Activated CD4-positive, alpha-beta T cell treated with anti-CD3 and anti-CD28 coated beads, Interleukin-2, amount 10 ng/mL, durations not matched to agents 24 days and 14 days (primary cell): ENCODE measurements around the gene TAS2R31. TPM values are rescaled to one million over a fixed set of nuclear protein-coding genes. Genes with fewer than 3 reads are reported as not detected.
"Not testable (repeated sequence)": the region's sequence is repeated elsewhere in the genome, so short reads cannot be mapped to it uniquely, and the experiment has no call there.

ENCODE experiments used
- DNase-seq: peaks from one replicate; pipeline ENCODE4 v3.0.0; 2022
- H3K27ac Mint-ChIP-seq: one replicate; pipeline ENCODE4 v1.8.0; 2022; ENCODE audit warnings: mild to moderate bottlenecking, mixed read lengths
- H3K27me3 Mint-ChIP-seq: one replicate; pipeline ENCODE4 v1.8.0; 2022; ENCODE audit warnings: mixed read lengths
- H3K36me3 Mint-ChIP-seq: one replicate; pipeline ENCODE4 v1.8.0; 2022; ENCODE audit warnings: low read depth, mild to moderate bottlenecking, mixed read lengths
- H3K4me1 Mint-ChIP-seq: one replicate; pipeline ENCODE4 v1.8.0; 2021; ENCODE audit warnings: mixed read lengths
- H3K4me3 Mint-ChIP-seq: one replicate; pipeline ENCODE4 v1.8.0; 2022; ENCODE audit warnings: mild to moderate bottlenecking, moderate library complexity, mixed read lengths
- H3K9me3 Mint-ChIP-seq: one replicate; pipeline ENCODE4 v1.8.0; 2021; ENCODE audit warnings: mixed read lengths
- intact Hi-C: fragments of 100-400 bp; cut with micrococcal nuclease; formaldehyde crosslinking; loops from one replicate; pipeline ENCODE4 v1.15.1; 2023
- total RNA-seq: library from RNA; stranded (reverse); gene quantifications from 2 replicates; pipeline ENCODE4 v1.2.3, GENCODE V29; 2022

The TAS2R31 gene, protein sequence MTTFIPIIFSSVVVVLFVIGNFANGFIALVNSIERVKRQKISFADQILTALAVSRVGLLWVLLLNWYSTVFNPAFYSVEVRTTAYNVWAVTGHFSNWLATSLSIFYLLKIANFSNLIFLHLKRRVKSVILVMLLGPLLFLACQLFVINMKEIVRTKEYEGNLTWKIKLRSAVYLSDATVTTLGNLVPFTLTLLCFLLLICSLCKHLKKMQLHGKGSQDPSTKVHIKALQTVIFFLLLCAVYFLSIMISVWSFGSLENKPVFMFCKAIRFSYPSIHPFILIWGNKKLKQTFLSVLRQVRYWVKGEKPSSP
- 3.5 and 4.3 TPM in 2 replicates for total RNA-seq

DNA sequence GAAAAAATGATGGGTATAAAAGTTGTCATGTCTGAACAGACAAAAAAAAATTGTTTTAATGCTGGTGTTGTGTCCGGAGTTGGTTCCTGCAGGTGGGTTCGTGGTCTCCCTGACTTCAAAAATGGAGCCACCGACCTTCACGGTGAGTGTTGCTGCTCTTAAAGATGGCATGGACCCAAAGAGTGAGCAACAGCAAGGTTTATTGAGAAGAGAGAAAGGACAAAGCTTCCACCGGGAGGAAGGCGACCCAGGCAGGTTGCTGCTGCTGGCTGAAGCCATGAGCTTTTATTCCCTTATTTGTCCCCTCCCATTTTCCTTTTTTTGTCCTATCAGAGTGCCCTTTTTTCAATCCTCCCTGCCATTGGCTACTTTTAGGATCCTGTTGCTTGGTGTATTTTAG lies at the start of gene TAS2R31:
Gene TAS2R31, minus strand, starts transcription at position 101 of the 400 bp plus-strand sequence. Its CDS starts 72 bp downstream, at position 29.
- DNase-seq, result no peak
- H3K27me3 Mint-ChIP-seq, result no peaks in the 10 kb centered on the region
- intact Hi-C loops, result no loop called here
- H3K4me1 Mint-ChIP-seq, result no peaks in the 10 kb centered on the region
- H3K36me3 Mint-ChIP-seq, result peaks cover 34% of the 10 kb centered on the region
- H3K27ac Mint-ChIP-seq, result no peak within 1 kb of the TSS
- H3K4me3 Mint-ChIP-seq, result no peak within 1 kb of the TSS
- H3K9me3 Mint-ChIP-seq, result no peaks in the 10 kb centered on the region

- Mint-ChIP-seq H3K4me3 (no peak overlapping the region), H3K27me3 (no peaks in the 10 kb centered on the region), H3K4me1 (peaks cover 3% of the 10 kb centered on the region), H3K27ac (no peak overlapping the region), H3K9me3 (peaks cover 5% of the 10 kb centered on the region), H3K36me3 (peaks cover 15% of the 10 kb centered on the region)
- no peak for DNase-seq
- intact Hi-C loops, result no loop called here
These were observed 47.0 kb upstream of the TAS2R31 start for GRCh38 chr12:11078246-11078645.

- H3K4me1 Mint-ChIP-seq, result peaks cover 3% of the 10 kb centered on the region
- H3K4me3 Mint-ChIP-seq, result no peak overlapping the region
These were observed 44.4 kb upstream of the TAS2R31 start for GRCh38 chr12:11075642-11076041.

DNA sequence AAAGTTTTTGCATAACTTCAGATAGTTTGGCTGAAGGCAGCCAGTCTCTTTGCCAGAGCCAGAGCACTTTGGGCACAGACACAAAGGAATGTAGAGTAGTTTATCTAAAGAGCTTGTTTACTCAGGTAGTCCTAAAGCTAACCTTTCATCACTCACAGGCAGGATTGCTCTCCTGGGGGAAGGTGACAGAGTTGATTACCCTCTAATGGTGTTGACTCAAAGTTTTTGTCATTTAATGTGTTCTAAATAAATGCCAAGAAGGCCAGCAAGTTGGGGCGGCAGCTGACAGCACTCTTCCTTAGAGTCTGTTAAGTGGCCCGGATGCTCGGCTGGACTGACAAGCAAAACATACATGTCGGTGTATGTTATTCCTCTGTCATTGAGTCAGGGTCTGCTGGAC lies 40.2 kb upstream of the TAS2R31 start:
- Mint-ChIP-seq H3K9me3 (no peaks in the 10 kb centered on the region), H3K36me3 (peaks cover 18% of the 10 kb centered on the region), H3K27ac (no peak overlapping the region), H3K4me1 (peaks cover 3% of the 10 kb centered on the region), H3K4me3 (no peak overlapping the region), H3K27me3 (no peaks in the 10 kb centered on the region)
- no peak for DNase-seq
- intact Hi-C loops, result loop anchor here (5.0 kb wide), 1 partner anchor 54 kb away; no protein-coding TSS in a partner anchor

More at GRCh38 chr12:11075642-11076041, 44.4 kb upstream of the TAS2R31 start:
- intact Hi-C loops, result no loop called here
- H3K27me3 Mint-ChIP-seq, result no peaks in the 10 kb centered on the region
- no peak overlapping the region for H3K27ac Mint-ChIP-seq
- peaks cover 13% of the 10 kb centered on the region for H3K36me3 Mint-ChIP-seq
- DNase-seq, result no peak
- no peaks in the 10 kb centered on the region for H3K9me3 Mint-ChIP-seq

- no peak overlapping the region for H3K27ac Mint-ChIP-seq
- intact Hi-C loops, result loop anchor here (5.0 kb wide), 1 partner anchor 54 kb away; no protein-coding TSS in a partner anchor
- H3K4me3 Mint-ChIP-seq, result no peak overlapping the region
- H3K36me3 Mint-ChIP-seq, result peaks cover 18% of the 10 kb centered on the region
- no peaks in the 10 kb centered on the region for H3K9me3 Mint-ChIP-seq
- H3K4me1 Mint-ChIP-seq, result peaks cover 3% of the 10 kb centered on the region
- no peaks in the 10 kb centered on the region for H3K27me3 Mint-ChIP-seq
- no peak for DNase-seq
These were observed 39.8 kb upstream of the TAS2R31 start for GRCh38 chr12:11070999-11071398.

GRCh38 chr12:11069854-11070365 lies 38.7 kb upstream of the TAS2R31 start:
- intact Hi-C loops, result loop anchor here (5.0 kb wide), 1 partner anchor 53 kb away; no protein-coding TSS in a partner anchor
- H3K4me3 Mint-ChIP-seq, result no peak overlapping the region
- no peaks in the 10 kb centered on the region for H3K27me3 Mint-ChIP-seq
- no peak overlapping the region for H3K27ac Mint-ChIP-seq
- no peaks in the 10 kb centered on the region for H3K4me1 Mint-ChIP-seq
- no peaks in the 10 kb centered on the region for H3K9me3 Mint-ChIP-seq
- peaks cover 21% of the 10 kb centered on the region for H3K36me3 Mint-ChIP-seq
- no peak for DNase-seq

DNA sequence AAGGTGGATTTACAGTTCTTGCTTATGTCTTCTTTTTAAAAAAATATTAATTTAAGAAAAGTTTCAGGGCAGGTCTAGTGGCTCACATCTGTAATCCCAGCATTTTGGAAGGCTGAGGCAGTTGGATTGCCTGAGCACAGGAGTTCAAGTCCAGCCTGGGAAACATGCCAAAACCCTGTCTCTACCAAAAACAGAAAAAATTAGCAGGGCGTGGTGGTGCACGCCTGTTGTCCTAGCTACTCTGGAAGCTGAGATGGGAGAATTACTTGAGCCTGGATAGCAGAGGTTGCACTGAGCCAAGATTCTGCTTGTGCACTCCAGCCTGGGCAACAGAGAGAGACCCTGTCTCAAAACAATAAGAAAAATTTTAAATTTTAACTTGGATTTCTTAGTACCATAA lies 36.3 kb upstream of the TAS2R31 start:
- Mint-ChIP-seq H3K27me3 (no peaks in the 10 kb centered on the region), H3K4me1 (peaks cover under 1% of the 10 kb centered on the region), H3K9me3 (no peaks in the 10 kb centered on the region), H3K36me3 (peaks cover 21% of the 10 kb centered on the region), H3K27ac (no peak overlapping the region), H3K4me3 (no peak overlapping the region)
- intact Hi-C loops, result no loop called here
- DNase-seq, result no peak

DNA sequence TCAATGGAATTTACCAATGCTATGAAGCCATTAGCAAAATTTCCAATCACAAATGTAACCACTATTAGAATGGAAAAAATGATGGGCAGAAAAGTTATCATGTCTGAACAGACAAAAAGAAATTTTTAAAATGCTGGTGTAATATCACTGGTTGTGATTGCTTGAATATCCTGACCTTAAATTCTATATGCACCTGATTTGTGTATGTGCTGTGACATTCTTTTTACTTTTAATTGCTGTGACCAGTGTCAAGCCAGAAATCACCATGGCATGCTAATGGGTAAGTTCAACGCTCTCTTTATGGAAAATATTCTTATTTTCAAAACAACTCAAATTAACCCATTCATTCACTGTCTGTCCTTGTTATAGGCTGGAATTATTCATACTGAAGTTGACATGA lies 31.0 kb upstream of the TAS2R31 start, which contains the start of gene TAS2R46:
Gene TAS2R46, minus strand, starts transcription at position 101 of the 400 bp plus-strand sequence. Its CDS starts 0 bp downstream, at position 101.
- H3K36me3 Mint-ChIP-seq, result peaks cover 11% of the 10 kb centered on the region
- H3K27ac Mint-ChIP-seq, H3K9me3 Mint-ChIP-seq, H3K27me3 Mint-ChIP-seq, H3K4me3 Mint-ChIP-seq, H3K4me1 Mint-ChIP-seq, intact Hi-C loops, DNase-seq: not testable (repeated sequence)

DNA sequence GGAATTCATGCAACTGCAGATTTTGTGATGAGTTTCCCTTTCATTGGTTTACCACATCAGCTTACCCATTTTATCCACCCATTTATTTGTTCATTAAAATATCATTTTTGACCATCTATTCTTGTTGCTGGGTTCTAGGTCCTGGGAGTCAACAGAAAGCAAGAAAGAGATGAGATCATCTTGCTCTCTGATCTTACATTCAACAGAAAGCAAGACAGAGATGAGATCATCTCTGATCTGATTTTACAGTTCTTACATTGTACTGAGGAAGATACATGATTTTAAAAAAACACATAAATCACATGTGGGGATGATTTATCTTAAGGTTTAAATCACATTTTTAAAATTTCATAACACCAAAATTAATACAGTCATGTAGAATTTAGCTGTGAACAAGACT lies 28.6 kb upstream of the TAS2R31 start:
- peaks cover 8% of the 10 kb centered on the region for H3K36me3 Mint-ChIP-seq
- peaks cover 8% of the 10 kb centered on the region for H3K4me1 Mint-ChIP-seq
- no peaks in the 10 kb centered on the region for H3K9me3 Mint-ChIP-seq
- H3K4me3 Mint-ChIP-seq, result no peak overlapping the region
- DNase-seq, result no peak
- H3K27ac Mint-ChIP-seq, result no peak overlapping the region
- no peaks in the 10 kb centered on the region for H3K27me3 Mint-ChIP-seq
- intact Hi-C loops, result no loop called here

DNA sequence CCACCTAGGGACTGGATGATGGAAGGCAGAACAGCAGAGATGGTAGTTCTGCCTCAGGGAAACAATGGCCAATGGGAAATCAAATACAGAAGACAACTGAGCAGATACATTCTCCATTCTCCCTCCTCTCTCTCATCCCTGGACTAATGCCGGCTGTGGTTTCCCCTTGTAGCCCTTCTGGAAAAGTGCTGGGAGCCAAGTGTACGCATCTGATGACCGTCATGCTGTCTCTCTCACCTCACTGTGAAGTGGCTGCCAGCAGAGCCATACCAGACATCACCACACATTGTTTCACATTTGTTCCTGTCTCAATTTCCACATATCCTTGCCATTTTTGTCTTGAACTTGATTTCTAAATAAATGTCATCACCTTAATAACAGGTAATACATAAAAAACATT lies 27.8 kb upstream of the TAS2R31 start:
- intact Hi-C loops, result no loop called here
- Mint-ChIP-seq H3K9me3 (no peaks in the 10 kb centered on the region), H3K4me1 (peaks cover 8% of the 10 kb centered on the region), H3K27ac (no peak overlapping the region), H3K4me3 (no peak overlapping the region), H3K36me3 (peaks cover 5% of the 10 kb centered on the region), H3K27me3 (no peaks in the 10 kb centered on the region)
- no peak for DNase-seq

- H3K4me1 Mint-ChIP-seq, result no peaks in the 10 kb centered on the region
- intact Hi-C loops, result no loop called here
- H3K36me3 Mint-ChIP-seq, result peaks cover 15% of the 10 kb centered on the region
- DNase-seq, result no peak
- H3K9me3 Mint-ChIP-seq, result peaks cover 9% of the 10 kb centered on the region
- H3K27ac Mint-ChIP-seq, result no peak overlapping the region
- H3K27me3 Mint-ChIP-seq, result no peaks in the 10 kb centered on the region
- no peak overlapping the region for H3K4me3 Mint-ChIP-seq
These were observed 24.1 kb upstream of the TAS2R31 start for GRCh38 chr12:11055306-11055705.

- H3K27ac Mint-ChIP-seq, H3K4me1 Mint-ChIP-seq, DNase-seq, H3K4me3 Mint-ChIP-seq, intact Hi-C loops, H3K27me3 Mint-ChIP-seq: not testable (repeated sequence)
- Mint-ChIP-seq H3K9me3 (peaks cover 19% of the 10 kb centered on the region), H3K36me3 (peaks cover 45% of the 10 kb centered on the region)
These were observed 18.8 kb upstream of the TAS2R31 start for GRCh38 chr12:11049806-11050531.

DNA sequence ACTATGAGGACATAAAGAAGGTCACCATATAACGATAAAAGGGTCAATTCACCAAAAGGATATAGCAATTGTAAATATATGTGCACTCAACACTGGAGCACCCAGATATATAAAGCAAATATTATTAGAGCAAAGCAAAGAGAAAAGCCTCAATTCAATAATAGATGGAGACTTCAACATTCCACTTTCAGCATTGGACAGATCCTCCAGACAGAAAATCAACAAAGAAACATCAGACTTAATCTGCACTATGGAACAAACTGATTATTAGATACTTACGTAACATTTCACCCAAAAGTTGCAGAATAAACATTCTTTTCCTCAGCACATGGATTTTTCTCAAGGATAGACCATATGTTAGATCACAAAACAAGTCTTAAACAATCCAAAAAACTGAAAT lies 10.2 kb upstream of the TAS2R31 start:
- DNase-seq, H3K4me3 Mint-ChIP-seq, H3K9me3 Mint-ChIP-seq, H3K27me3 Mint-ChIP-seq, H3K4me1 Mint-ChIP-seq, intact Hi-C loops, H3K27ac Mint-ChIP-seq: not testable (repeated sequence)
- peaks cover 49% of the 10 kb centered on the region for H3K36me3 Mint-ChIP-seq

- DNase-seq, result no peak
- H3K4me1 Mint-ChIP-seq, result no peaks in the 10 kb centered on the region
- peaks cover 46% of the 10 kb centered on the region for H3K36me3 Mint-ChIP-seq
- H3K27ac Mint-ChIP-seq, result no peak overlapping the region
- no peak overlapping the region for H3K4me3 Mint-ChIP-seq
- peaks cover 8% of the 10 kb centered on the region for H3K9me3 Mint-ChIP-seq
- intact Hi-C loops, result no loop called here
- no peaks in the 10 kb centered on the region for H3K27me3 Mint-ChIP-seq
These were observed 9.0 kb upstream of the TAS2R31 start for GRCh38 chr12:11040162-11040561.
